Breast epithelium (tissue), 4 donors: ENCODE data around the gene CNNM4. TPM values are rescaled to one million over a fixed set of nuclear protein-coding genes. Genes with fewer than 3 reads are reported as not detected.
A peak's percentile ranks its signal among the peaks of the same experiment; 100 is the strongest.

Source experiments
- DNase-seq, 2 donors: peaks; one replicate each; pipeline ENCODE4 v3.0.0-alpha.2; 2019; ENCODE audit warnings: low spot score in 2 of 2
- H3K27ac ChIP-seq, 2 donors: fragments of 200-600 bp; sonication (generic) in 1 of 2; one replicate each; pipeline ENCODE4 v1.5.1; 2016 to 2019; ENCODE audit warnings: mild to moderate bottlenecking in 1 of 2
- H3K27me3 ChIP-seq, 2 donors: fragments of 200-600 bp; sonication (generic) in 1 of 2; one replicate each; pipeline versions ENCODE4 v1.5.1 to v1.6.0; 2017 to 2019; ENCODE audit warnings: control low read depth in 1 of 2, mild to moderate bottlenecking in 1 of 2
- H3K36me3 ChIP-seq: fragments of 200-600 bp; one replicate; pipeline ENCODE4 v1.5.1; 2019
- H3K4me1 ChIP-seq, 2 donors: fragments of 200-600 bp; sonication (generic); one replicate each; pipeline ENCODE4 v1.5.1; 2016 to 2019; ENCODE audit warnings: control low read depth in 1 of 2
- H3K4me3 ChIP-seq, 3 donors: fragments of 200-600 bp; sonication (generic); 1 replicate in 2 of 3; 2 replicates in 1 of 3; pipeline ENCODE4 v1.5.1; 2016 to 2019; ENCODE audit warnings: mild to moderate bottlenecking in 3 of 3, moderate library complexity in 2 of 3
- H3K9me3 ChIP-seq, 2 donors: fragments of 200-600 bp; sonication (generic) in 1 of 2; one replicate each; pipeline ENCODE4 v1.5.1; 2016 to 2019; ENCODE audit warnings: control low read depth in 1 of 2
- CTCF ChIP-seq, 3 donors: fragments of 450-650 bp; IDR thresholded peaks; one replicate each; pipeline ENCODE4 v1.5.1; 2016 to 2017; ENCODE audit warnings: antibody characterized with exemption in 3 of 3, mild to moderate bottlenecking in 3 of 3, moderate library complexity in 3 of 3
- POLR2A ChIP-seq: fragments of 450-650 bp; IDR thresholded peaks from one replicate; pipeline ENCODE4 v1.6.1; 2016; ENCODE audit warnings: antibody characterized with exemption, mild to moderate bottlenecking, moderate library complexity
- POLR2AphosphoS5 ChIP-seq, 3 donors: sonication (generic); formaldehyde crosslinking; IDR thresholded peaks; one replicate each; pipeline ENCODE4 v1.6.1; 2017; ENCODE audit warnings: antibody characterized with exemption in 3 of 3
- intact Hi-C: fragments of 100-400 bp; cut with DNase I; formaldehyde crosslinking; loops from one replicate; pipeline ENCODE4 v1.15.1; 2023; ENCODE audit warnings: low total_unique reads
- total RNA-seq, 3 donors: library from RNA; depleted of rRNA; stranded (reverse); fragments of >200 nt; gene quantifications; one replicate each; pipeline ENCODE4 v1.1.0, GENCODE V29; 2016

Gene CNNM4
- total RNA-seq, 3 donors from 2014 or later: 2.7 to 12.1 (median 9.5) TPM

DNA sequence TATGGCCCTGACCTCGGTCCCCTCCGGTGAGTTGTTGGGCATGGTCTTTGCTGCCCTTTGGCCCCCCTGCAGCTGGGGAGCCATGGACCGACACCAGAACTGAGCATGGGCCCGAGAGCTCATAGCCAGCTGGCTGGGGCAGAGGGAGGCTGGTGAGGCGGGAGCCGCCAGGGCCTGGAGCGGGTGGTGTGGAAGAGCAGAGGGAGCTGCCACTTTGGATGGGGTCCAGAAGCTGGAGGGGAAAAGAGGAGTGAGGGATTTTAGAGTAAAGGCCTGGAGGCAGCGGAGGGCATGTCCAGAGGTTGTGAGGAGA is 38.9 kb downstream of the CNNM4 start:
- no peaks in the 10 kb centered on the region for H3K4me1 ChIP-seq
- H3K27ac ChIP-seq: no peak overlapping the region
- no peaks in the 10 kb centered on the region for H3K27me3 ChIP-seq
- TF ChIP-seq CTCF (IDR thresholded peaks at IDR 0.05) (no peak), POLR2AphosphoS5 (IDR thresholded peaks at IDR 0.05) (no peak), POLR2A (no peak)
- intact Hi-C loops: no loop called here
- no peak overlapping the region for H3K4me3 ChIP-seq
- no peak for DNase-seq
- H3K9me3 ChIP-seq: no peaks in the 10 kb centered on the region
- no peaks in the 10 kb centered on the region for H3K36me3 ChIP-seq

DNA sequence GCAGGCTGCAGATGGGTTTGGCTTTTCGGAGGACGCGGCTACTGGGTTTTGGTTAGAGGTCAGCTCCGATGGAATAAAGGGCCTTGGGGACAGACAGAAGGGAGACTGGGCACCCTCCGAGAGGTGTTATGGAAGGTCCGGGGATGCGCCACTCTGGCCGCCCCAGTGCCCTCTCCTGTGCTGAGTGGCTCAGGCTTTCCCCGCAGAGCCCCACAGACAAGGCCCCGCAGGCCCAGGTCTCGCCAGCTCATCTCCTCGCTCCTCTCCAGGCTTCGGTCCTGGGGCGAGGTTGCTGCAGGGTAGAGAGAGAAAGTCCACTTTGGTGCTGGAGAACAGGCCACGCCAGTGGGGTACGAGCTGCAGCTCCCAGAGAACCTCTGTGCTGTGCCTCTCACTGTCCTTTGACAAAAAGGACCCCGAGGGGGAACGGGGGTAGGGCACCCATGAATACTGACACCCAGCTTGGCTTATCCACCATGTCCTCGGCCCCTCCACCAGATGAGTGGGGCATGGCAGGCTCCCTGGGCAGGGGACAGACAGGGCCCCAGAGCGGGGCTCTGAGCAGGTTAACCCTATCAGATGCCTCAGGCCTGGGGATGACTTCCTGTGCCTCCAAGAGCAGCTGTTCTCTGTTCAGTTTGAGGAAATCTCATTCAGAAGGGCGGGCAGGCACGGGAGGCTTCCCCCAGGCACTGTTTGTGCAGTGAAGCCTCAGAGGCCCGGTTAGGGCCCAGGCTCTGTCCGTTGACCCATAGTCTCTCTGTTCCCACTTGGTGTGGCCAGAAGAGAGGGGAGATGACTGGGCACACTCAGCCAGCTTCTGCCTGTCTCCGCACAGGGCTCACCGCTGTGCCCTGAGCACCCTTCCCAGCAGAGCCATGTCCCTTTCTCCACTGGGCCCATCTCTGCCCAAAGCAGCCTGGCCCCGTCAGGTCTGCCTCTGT is 39.6 kb downstream of the CNNM4 start:
- intact Hi-C loops: no loop called here
- no peaks in the 10 kb centered on the region for H3K27me3 ChIP-seq
- no peaks in the 10 kb centered on the region for H3K4me1 ChIP-seq
- TF ChIP-seq POLR2AphosphoS5 (IDR thresholded peaks at IDR 0.05): no peak
- no peak for TF ChIP-seq POLR2A
- TF ChIP-seq CTCF (IDR thresholded peaks at IDR 0.05): no peak
- H3K9me3 ChIP-seq: no peaks in the 10 kb centered on the region
- H3K4me3 ChIP-seq: no peak overlapping the region
- H3K27ac ChIP-seq: peak overlapping the region in 1 of 2 donors; percentile 21
- no peaks in the 10 kb centered on the region for H3K36me3 ChIP-seq
- no peak for DNase-seq

DNA sequence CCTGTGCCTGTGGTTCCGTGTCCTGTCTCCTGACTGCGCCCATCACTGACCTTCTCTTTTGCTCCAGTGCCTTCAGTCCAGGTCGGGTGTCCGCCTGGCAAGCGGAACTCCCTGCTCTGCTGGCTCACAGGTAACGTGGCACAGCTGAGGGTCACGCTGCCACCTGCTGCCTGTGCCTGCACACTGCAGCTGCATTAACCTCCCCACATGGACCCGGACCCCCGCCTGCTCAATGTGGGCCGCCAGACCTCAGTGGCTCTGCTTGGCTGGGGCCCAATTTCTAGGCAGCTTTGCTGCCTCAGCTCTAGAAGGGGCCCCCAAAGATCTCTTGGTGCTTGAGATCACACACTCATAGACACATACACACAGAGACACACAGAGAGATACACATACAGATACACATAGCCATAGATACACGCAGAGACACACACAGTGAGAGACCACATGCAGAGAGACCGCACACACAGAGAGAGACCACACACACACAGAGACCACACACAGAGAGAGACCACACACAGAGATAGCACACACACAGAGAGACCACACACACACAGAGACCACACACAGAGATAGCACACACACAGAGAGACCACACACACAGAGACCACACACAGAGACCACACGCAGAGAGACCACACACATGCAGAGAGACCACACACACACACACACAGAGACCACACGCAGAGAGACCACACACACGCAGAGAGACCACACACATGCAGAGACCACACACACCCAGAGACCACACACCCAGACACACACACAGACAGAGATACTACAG is 40.5 kb downstream of the CNNM4 start:
- peak overlapping the region in 1 of 2 donors; percentile 21 for H3K27ac ChIP-seq

GRCh38 chr2:96801786-96802595 is 41.3 kb downstream of the CNNM4 start:
- no peaks in the 10 kb centered on the region for H3K36me3 ChIP-seq
- H3K4me1 ChIP-seq: no peaks in the 10 kb centered on the region
- TF ChIP-seq POLR2A (no peak), POLR2AphosphoS5 (IDR thresholded peaks at IDR 0.05) (no peak), CTCF (IDR thresholded peaks at IDR 0.05) (no peak)
- no peaks in the 10 kb centered on the region for H3K27me3 ChIP-seq
- H3K27ac ChIP-seq: peak overlapping the region in 1 of 2 donors; percentile 7
- H3K9me3 ChIP-seq: no peaks in the 10 kb centered on the region
- H3K4me3 ChIP-seq: no peak overlapping the region
- intact Hi-C loops: no loop called here
- DNase-seq: no peak

More for the DNA sequence above, 40.5 kb downstream of the CNNM4 start:
- no peaks in the 10 kb centered on the region for H3K4me1 ChIP-seq
- DNase-seq: peak; percentile 75 to 83
- no peaks in the 10 kb centered on the region for H3K36me3 ChIP-seq
- TF ChIP-seq CTCF (IDR thresholded peaks at IDR 0.05) (peak; percentile 64 to 94 (median 86)), POLR2A (no peak)
- intact Hi-C loops: no loop called here
- H3K9me3 ChIP-seq: no peaks in the 10 kb centered on the region
- no peak overlapping the region for H3K4me3 ChIP-seq
- no peaks in the 10 kb centered on the region for H3K27me3 ChIP-seq
